ENCODE measurements around the gene SYT1.

DNA sequence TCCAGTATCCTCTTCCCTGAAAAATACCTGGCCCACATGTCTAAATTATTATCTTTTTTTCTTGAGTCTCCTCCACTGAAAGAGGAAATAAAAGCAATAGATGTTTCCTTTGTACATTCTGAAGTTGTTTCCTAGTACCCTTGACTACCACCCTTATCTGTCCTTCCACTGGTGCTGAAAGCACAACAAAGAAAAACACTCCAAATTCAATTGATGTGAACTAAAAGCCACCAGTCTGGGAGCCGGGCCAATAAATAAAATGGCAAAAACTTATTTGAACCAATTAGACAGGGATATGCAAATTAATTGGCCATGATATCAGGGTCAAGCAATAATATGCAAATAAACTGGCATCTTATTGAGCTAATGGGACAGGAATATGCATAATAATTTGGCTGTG, 495.7 kb downstream of the SYT1 start:
- TF ChIP-seq EZH2 (IDR thresholded peaks at IDR 0.05): no peak
- no peak for TF ChIP-seq POLR2AphosphoS5 (IDR thresholded peaks at IDR 0.05; ENCODE audit: borderline replicate concordance, low read depth, low read length)
